Islet of Langerhans (tissue), 1 donor: ENCODE measurements around the gene ENTHD1.

Source experiments
- FAIRE-seq: peaks from one replicate; lab custom pipeline; 2011; peaks lifted over from hg19 to GRCh38; lab: Jason Lieb, UNC

ENTHD1 gene

GRCh38 chr22:39712081-39712480 lies 181.5 kb downstream of the ENTHD1 start:
- no peak for FAIRE-seq

GRCh38 chr22:39710380-39711150 lies 183.0 kb downstream of the ENTHD1 start:
- FAIRE-seq: no peak

- no peak for FAIRE-seq
Observed at GRCh38 chr22:39707816-39708215, 185.7 kb downstream of the ENTHD1 start.

GRCh38 chr22:39707351-39707750 lies 186.2 kb downstream of the ENTHD1 start:
- FAIRE-seq: no peak

- no peak for FAIRE-seq
Observed at GRCh38 chr22:39706376-39707140, 187.0 kb downstream of the ENTHD1 start.

- FAIRE-seq: no peak
Observed at GRCh38 chr22:39705386-39705785, 188.2 kb downstream of the ENTHD1 start.

GRCh38 chr22:39703928-39704639 lies 189.5 kb downstream of the ENTHD1 start:
- no peak for FAIRE-seq

- no peak for FAIRE-seq
Observed at GRCh38 chr22:39703091-39703490, 190.5 kb downstream of the ENTHD1 start.

GRCh38 chr22:39700565-39700964 lies 193.0 kb downstream of the ENTHD1 start:
- FAIRE-seq: no peak

- FAIRE-seq: no peak
Observed at GRCh38 chr22:39699631-39700360, 193.8 kb downstream of the ENTHD1 start.

GRCh38 chr22:39697790-39698430 lies 195.7 kb downstream of the ENTHD1 start:
- FAIRE-seq: no peak

- no peak for FAIRE-seq
Observed at GRCh38 chr22:39693943-39694500, 199.5 kb downstream of the ENTHD1 start.
